IMR-90 (cell line): ENCODE results near the gene SLC15A1. TPM values are rescaled to one million over a fixed set of nuclear protein-coding genes. Genes with fewer than 3 reads are reported as not detected.

Experiments used
- ATAC-seq: fragments of 200-7000 bp; cut with Tn5 transposase; 2 replicates; pipeline ENCODE4 v1.9.1; 2020; ENCODE audit warnings: low read depth, mild to moderate bottlenecking, moderate library complexity
- BruUV-seq: library from RNA; stranded (reverse); fragments of 400-500 nt; replicated peaks from 2 replicates; lab custom pipeline; 2021; lab: Mats Ljungman, UMichigan
- CTCF ChIA-PET: fragments of 300-600 bp; formaldehyde crosslinking; extraction: SDS; loops from one replicate; lab custom pipeline; 2021; ENCODE audit warnings: antibody characterized with exemption; lab: Yijun Ruan, JAX
- POLR2A ChIA-PET: fragments of 300-600 bp; sonication (Branson Sonifier 250); formaldehyde crosslinking; loops from one replicate; lab custom pipeline; 2022; ENCODE audit warnings: antibody characterized with exemption; ENCODE audit not compliant: unreplicated experiment; lab: Charles Lee
- DNase-seq: peaks from one replicate; pipeline ENCODE4 v3.0.0; 2013
- H2AFZ ChIP-seq: replicated peaks from 2 replicates; pipeline ENCODE3; 2013; ENCODE audit warnings: low read length, mild to moderate bottlenecking; ENCODE audit not compliant: poor library complexity
- H2AK5ac ChIP-seq: 2 replicates; pipeline ENCODE4 v1.6.1; 2013; ENCODE audit warnings: low read depth, low read length, inconsistent platforms
- H2AK9ac ChIP-seq: replicated peaks from 2 replicates; pipeline ENCODE3; 2013; ENCODE audit warnings: mild to moderate bottlenecking, low read depth, low read length, moderate library complexity; ENCODE audit not compliant: poor library complexity
- H2BK120ac ChIP-seq: 2 replicates; pipeline ENCODE4 v1.6.1; 2013; ENCODE audit warnings: low read depth, low read length, inconsistent platforms
- H2BK15ac ChIP-seq: 3 replicates; pipeline ENCODE4 v1.6.1; 2013; ENCODE audit warnings: low read depth, low read length, inconsistent platforms
- H2BK20ac ChIP-seq: 2 replicates; pipeline ENCODE4 v1.6.1; 2013; ENCODE audit warnings: low read depth, mild to moderate bottlenecking, inconsistent platforms, low read length, moderate library complexity
- H2BK5ac ChIP-seq: 2 replicates; pipeline ENCODE4 v1.6.1; 2013; ENCODE audit warnings: mild to moderate bottlenecking, low read depth, low read length, inconsistent platforms; ENCODE audit not compliant: poor library complexity, severe bottlenecking
- H3K14ac ChIP-seq: replicated peaks from 2 replicates; pipeline ENCODE4 v1.6.1; 2013; ENCODE audit warnings: low read depth, low read length, inconsistent platforms
- H3K18ac ChIP-seq: 2 replicates; pipeline ENCODE4 v1.6.1; 2013; ENCODE audit warnings: low read depth, low read length, control low read depth
- H3K23ac ChIP-seq: 2 replicates; pipeline ENCODE4 v1.6.1; 2013; ENCODE audit warnings: low read depth, low read length, inconsistent platforms
- H3K27ac ChIP-seq: 2 replicates; pipeline ENCODE4 v1.5.1; 2013; ENCODE audit warnings: mild to moderate bottlenecking, control low read depth, low read length; ENCODE audit not compliant: insufficient read depth
- H3K27me3 ChIP-seq: 2 replicates; pipeline ENCODE4 v1.6.1; 2013; ENCODE audit warnings: low read length; ENCODE audit not compliant: control insufficient read depth, insufficient read depth
- H3K36me3 ChIP-seq: 2 replicates; pipeline ENCODE4 v1.6.1; 2013; ENCODE audit warnings: low read length, mixed read lengths; ENCODE audit not compliant: control insufficient read depth, insufficient read depth
- H3K4ac ChIP-seq: 2 replicates; pipeline ENCODE4 v1.6.1; 2013; ENCODE audit warnings: low read depth, low read length, inconsistent platforms
- H3K4me1 ChIP-seq: 2 replicates; pipeline ENCODE4 v1.6.1; 2013; ENCODE audit warnings: low read length, mixed read lengths; ENCODE audit not compliant: control insufficient read depth, insufficient read depth
- H3K4me2 ChIP-seq: 2 replicates; pipeline ENCODE4 v1.6.1; 2013; ENCODE audit warnings: low read depth, mild to moderate bottlenecking, control low read depth, low read length, moderate library complexity
- H3K4me3 ChIP-seq: 2 replicates; pipeline ENCODE4 v1.5.1; 2013; ENCODE audit warnings: low read depth, mild to moderate bottlenecking, control low read depth, low read length, moderate library complexity; ENCODE audit not compliant: insufficient read depth
- H3K56ac ChIP-seq: 2 replicates; pipeline ENCODE4 v1.6.1; 2013; ENCODE audit warnings: low read length, inconsistent platforms; ENCODE audit not compliant: insufficient read depth; ENCODE audit errors: extremely low read depth
- H3K79me1 ChIP-seq, 2 experiments: 2 replicates each; pipeline ENCODE4 v1.6.1; 2013; ENCODE audit warnings: low read length in 2 of 2, inconsistent platforms in 1 of 2, low read depth in 1 of 2
- H3K9ac ChIP-seq: 2 replicates; pipeline ENCODE4 v1.6.1; 2013; ENCODE audit warnings: low read depth, low read length, control low read depth
- H3K9me1 ChIP-seq: 2 replicates; pipeline ENCODE4 v1.6.1; 2013; ENCODE audit warnings: low read length, inconsistent platforms; ENCODE audit not compliant: insufficient read depth
- H3K9me3 ChIP-seq: 2 replicates; pipeline ENCODE4 v1.6.1; 2013; ENCODE audit warnings: low read length; ENCODE audit not compliant: control insufficient read depth, insufficient read depth
- H4K20me1 ChIP-seq: 2 replicates; pipeline ENCODE4 v1.6.1; 2013; ENCODE audit warnings: low read length, inconsistent platforms; ENCODE audit not compliant: insufficient read depth
- H4K5ac ChIP-seq: 2 replicates; pipeline ENCODE4 v1.6.1; 2013; ENCODE audit warnings: mild to moderate bottlenecking, low read depth, low read length, control low read depth
- H4K8ac ChIP-seq, 2 experiments: 2 replicates each; pipeline ENCODE4 v1.6.1; 2013; ENCODE audit warnings: low read depth in 2 of 2, low read length in 2 of 2, control low read depth in 1 of 2, inconsistent platforms in 1 of 2
- H4K91ac ChIP-seq: 2 replicates; pipeline ENCODE4 v1.6.1; 2013; ENCODE audit warnings: low read depth, low read length, inconsistent platforms; ENCODE audit not compliant: insufficient read depth
- BHLHE40 ChIP-seq: fragments of 150-350 bp; IDR thresholded peaks from 2 replicates; pipeline ENCODE4 v1.6.1; 2016; ENCODE audit warnings: mild to moderate bottlenecking, low read depth, low read length
- CEBPB ChIP-seq: IDR thresholded peaks from 2 replicates; pipeline ENCODE4 v1.6.1; 2012; ENCODE audit warnings: low read depth, low read length, improper control_type of control experiment
- FOS ChIP-seq: fragments of 150-350 bp; IDR thresholded peaks from 2 replicates; pipeline ENCODE4 v1.6.1; 2016; ENCODE audit warnings: low read depth, low read length
- MAFK ChIP-seq: IDR thresholded peaks from 2 replicates; pipeline ENCODE4 v1.6.1; 2012; ENCODE audit warnings: low read depth, low read length, improper control_type of control experiment
- MAZ ChIP-seq: IDR thresholded peaks from 2 replicates; pipeline ENCODE4 v1.6.1; 2012; ENCODE audit warnings: low read depth, mild to moderate bottlenecking, low read length, improper control_type of control experiment, moderate library complexity, borderline replicate concordance
- MXI1 ChIP-seq: IDR thresholded peaks from 2 replicates; pipeline ENCODE4 v1.6.1; 2012; ENCODE audit warnings: low read depth, mild to moderate bottlenecking, low read length, moderate library complexity, borderline replicate concordance
- NFE2L2 ChIP-seq: fragments of 150-350 bp; IDR thresholded peaks from 2 replicates; pipeline ENCODE4 v1.6.1; 2016; ENCODE audit warnings: low read depth, mild to moderate bottlenecking, low read length
- POLR2A ChIP-seq: IDR thresholded peaks from 2 replicates; pipeline ENCODE4 v1.6.1; 2012; ENCODE audit warnings: mild to moderate bottlenecking, low read depth, low read length
- RAD21 ChIP-seq: IDR thresholded peaks from 2 replicates; pipeline ENCODE4 v1.6.1; 2012; ENCODE audit warnings: low read length, improper control_type of control experiment
- RCOR1 ChIP-seq: IDR thresholded peaks from 2 replicates; pipeline ENCODE4 v1.6.1; 2012; ENCODE audit warnings: mild to moderate bottlenecking, low read length, improper control_type of control experiment; ENCODE audit not compliant: insufficient replicate concordance
- RFX5 ChIP-seq: IDR thresholded peaks from 2 replicates; pipeline ENCODE4 v1.8.0; 2012; ENCODE audit warnings: low read depth, mild to moderate bottlenecking, low read length, moderate library complexity
- SMC3 ChIP-seq: fragments of 150-350 bp; IDR thresholded peaks from 2 replicates; pipeline ENCODE4 v1.6.1; 2016; ENCODE audit warnings: low read depth, mild to moderate bottlenecking, antibody characterized with exemption, low read length, moderate library complexity
- WGBS, 2 experiments: methylation state at CpG; one replicate each; pipeline versions ENCODE4 v1.1.5 to v1.1.7; 2013; ENCODE audit warnings: missing lambda C conversion rate in 2 of 2; ENCODE audit not compliant: insufficient read length in 1 of 2; ENCODE audit errors: extremely low coverage in 2 of 2; 5-methylcytosine and 5-hydroxymethylcytosine counted together
- dilution Hi-C: fragments of 300-500 bp; cut with HindIII; formaldehyde crosslinking; loops from one replicate; pipeline ENCODE4 v1.14.3; 2018; ENCODE audit warnings: low sequenced_read_pairs; ENCODE audit not compliant: unreplicated experiment
- in situ Hi-C: fragments of 300-500 bp; cut with MboI; formaldehyde crosslinking; loops from 3 replicates; pipeline ENCODE4 v1.14.3; 2019; ENCODE audit warnings: low sequenced_read_pairs, inconsistent platforms, mixed read lengths
- intact Hi-C: fragments of 100-400 bp; cut with micrococcal nuclease; formaldehyde crosslinking; loops from 2 replicates; pipeline ENCODE4 v1.10.0; 2022
- polyA plus RNA-seq, 3 experiments: library from polyadenylated mRNA; depleted of rRNA; stranded (reverse); fragments of >200 nt; gene quantifications; 2 replicates each; pipeline ENCODE4 v1.2.3, GENCODE V29; 2012; ENCODE audit warnings: low replicate concordance in 1 of 3
- total RNA-seq: library from RNA; depleted of rRNA; stranded (reverse); fragments of >200 nt; gene quantifications from 2 replicates; pipeline ENCODE4 v1.2.3, GENCODE V29; 2012
- TF ChIP-seq, protein P1 (sequence below): fragments of 150-350 bp; IDR thresholded peaks from 2 replicates; pipeline ENCODE4 v1.6.1; 2016; ENCODE audit warnings: low read depth, mild to moderate bottlenecking, low read length, moderate library complexity, borderline replicate concordance
- TF ChIP-seq, protein P2 (sequence below): conservative IDR thresholded peaks from 2 replicates; pipeline ENCODE4 v1.5.1; 2012; ENCODE audit warnings: mild to moderate bottlenecking, low read depth, low read length, improper control_type of control experiment
- TF ChIP-seq, protein P3 (sequence below): fragments of 150-350 bp; IDR thresholded peaks from 2 replicates; pipeline ENCODE4 v1.6.1; 2017; ENCODE audit warnings: mild to moderate bottlenecking, antibody characterized with exemption, low read length, low read depth

SLC15A1 gene
- total and polyA plus RNA-seq, 2 of the 4 experiments (the other 2 are of a cell fraction) = not detected

DNA sequence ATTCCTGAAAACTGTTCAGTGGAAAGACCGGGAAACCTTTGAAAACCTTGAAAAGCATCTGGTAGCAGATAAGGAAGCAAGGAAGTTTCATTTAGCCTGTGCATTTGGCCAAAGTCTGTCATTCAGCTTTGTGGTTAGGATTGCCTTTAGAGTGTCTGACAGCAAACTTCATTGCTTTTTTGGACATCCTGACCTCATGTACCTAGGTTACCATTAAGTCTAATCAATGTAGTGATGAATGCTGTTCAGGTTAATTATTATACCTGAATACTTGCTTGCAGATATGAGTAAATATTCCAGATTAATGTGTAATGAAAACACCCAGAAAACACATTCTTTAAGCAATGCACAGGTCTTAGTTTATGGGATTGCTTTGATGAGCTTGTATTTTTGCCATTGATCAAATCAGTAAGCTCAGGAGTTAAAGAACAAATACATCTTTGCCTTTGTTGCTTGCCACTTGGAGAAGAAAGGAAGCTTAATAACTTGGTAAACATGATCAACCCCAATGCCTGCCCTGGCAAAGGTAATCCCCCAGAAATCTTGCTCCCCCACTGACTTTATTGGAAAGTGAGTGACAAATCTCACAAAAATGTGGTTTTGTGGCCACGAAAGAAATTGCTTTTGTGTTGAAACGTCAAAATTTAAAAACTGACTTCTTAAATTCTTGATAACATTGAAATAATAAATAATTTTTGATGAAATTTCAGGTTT is 87.4 kb downstream of the SLC15A1 start:
- Histone ChIP-seq H3K14ac (no peak overlapping the region), H3K4me2 (no peak overlapping the region), H3K9ac (no peak overlapping the region), H2AK5ac (no peak overlapping the region), H2AK9ac (no peak overlapping the region), H3K23ac (no peak overlapping the region), H2BK120ac (no peak overlapping the region), H3K18ac (no peak overlapping the region), H3K36me3 (no peaks in the 10 kb centered on the region), H3K27ac (no peak overlapping the region), H3K4ac (no peak overlapping the region), H3K9me1 (no peaks in the 10 kb centered on the region), H4K20me1 (no peaks in the 10 kb centered on the region), H3K27me3 (peaks cover 12% of the 10 kb centered on the region), H3K4me1 (no peaks in the 10 kb centered on the region), H2BK20ac (no peak overlapping the region), H2BK15ac (no peak overlapping the region), H3K56ac (no peak overlapping the region), H4K91ac (no peak overlapping the region), H2AFZ (no peak overlapping the region), H2BK5ac (no peak overlapping the region), H3K4me3 (no peak overlapping the region), H3K79me1 (no peaks in the 10 kb centered on the region), H4K5ac (no peak overlapping the region), H3K9me3 (no peaks in the 10 kb centered on the region), H4K8ac (no peak overlapping the region)
- POLR2A ChIA-PET = interaction anchor here (0.6 kb wide), 1 partner anchor 189 kb away, joined by 3 read pairs; no protein-coding TSS in a partner anchor
- DNase-seq (no peak), ATAC-seq (no peak)
- BruUV-seq = no TSS peak
- CTCF ChIA-PET = interaction anchor here (0.7 to 1.0 kb wide), 2 partner anchors 12 to 97 kb away, joined by 3 read pairs; no protein-coding TSS in a partner anchor
- dilution Hi-C loops (loop anchor here (25.0 kb wide), 1 partner anchor 203 kb away; no protein-coding TSS in a partner anchor), intact Hi-C loops (no loop called here), in situ Hi-C loops (loop anchor here (25.0 kb wide), 2 partner anchors 528 to 803 kb away; partner anchors contain the start of gene FARP1)
- 100% methylated on average over 1 of the region's 3 CpGs; no CpG with 5 or more reads in 1 of the 2 experiments for WGBS, 2 experiments
- TF ChIP-seq CEBPB = no peak
- TF ChIP-seq, protein P1, sequence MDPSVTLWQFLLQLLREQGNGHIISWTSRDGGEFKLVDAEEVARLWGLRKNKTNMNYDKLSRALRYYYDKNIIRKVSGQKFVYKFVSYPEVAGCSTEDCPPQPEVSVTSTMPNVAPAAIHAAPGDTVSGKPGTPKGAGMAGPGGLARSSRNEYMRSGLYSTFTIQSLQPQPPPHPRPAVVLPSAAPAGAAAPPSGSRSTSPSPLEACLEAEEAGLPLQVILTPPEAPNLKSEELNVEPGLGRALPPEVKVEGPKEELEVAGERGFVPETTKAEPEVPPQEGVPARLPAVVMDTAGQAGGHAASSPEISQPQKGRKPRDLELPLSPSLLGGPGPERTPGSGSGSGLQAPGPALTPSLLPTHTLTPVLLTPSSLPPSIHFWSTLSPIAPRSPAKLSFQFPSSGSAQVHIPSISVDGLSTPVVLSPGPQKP = no peak
- no peak for TF ChIP-seq BHLHE40
- no peak for TF ChIP-seq MXI1
- TF ChIP-seq, protein P2, sequence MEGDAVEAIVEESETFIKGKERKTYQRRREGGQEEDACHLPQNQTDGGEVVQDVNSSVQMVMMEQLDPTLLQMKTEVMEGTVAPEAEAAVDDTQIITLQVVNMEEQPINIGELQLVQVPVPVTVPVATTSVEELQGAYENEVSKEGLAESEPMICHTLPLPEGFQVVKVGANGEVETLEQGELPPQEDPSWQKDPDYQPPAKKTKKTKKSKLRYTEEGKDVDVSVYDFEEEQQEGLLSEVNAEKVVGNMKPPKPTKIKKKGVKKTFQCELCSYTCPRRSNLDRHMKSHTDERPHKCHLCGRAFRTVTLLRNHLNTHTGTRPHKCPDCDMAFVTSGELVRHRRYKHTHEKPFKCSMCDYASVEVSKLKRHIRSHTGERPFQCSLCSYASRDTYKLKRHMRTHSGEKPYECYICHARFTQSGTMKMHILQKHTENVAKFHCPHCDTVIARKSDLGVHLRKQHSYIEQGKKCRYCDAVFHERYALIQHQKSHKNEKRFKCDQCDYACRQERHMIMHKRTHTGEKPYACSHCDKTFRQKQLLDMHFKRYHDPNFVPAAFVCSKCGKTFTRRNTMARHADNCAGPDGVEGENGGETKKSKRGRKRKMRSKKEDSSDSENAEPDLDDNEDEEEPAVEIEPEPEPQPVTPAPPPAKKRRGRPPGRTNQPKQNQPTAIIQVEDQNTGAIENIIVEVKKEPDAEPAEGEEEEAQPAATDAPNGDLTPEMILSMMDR = no peak
- no peak for TF ChIP-seq MAZ
- TF ChIP-seq SMC3 = no peak
- no peak for TF ChIP-seq MAFK
- TF ChIP-seq, protein P3, sequence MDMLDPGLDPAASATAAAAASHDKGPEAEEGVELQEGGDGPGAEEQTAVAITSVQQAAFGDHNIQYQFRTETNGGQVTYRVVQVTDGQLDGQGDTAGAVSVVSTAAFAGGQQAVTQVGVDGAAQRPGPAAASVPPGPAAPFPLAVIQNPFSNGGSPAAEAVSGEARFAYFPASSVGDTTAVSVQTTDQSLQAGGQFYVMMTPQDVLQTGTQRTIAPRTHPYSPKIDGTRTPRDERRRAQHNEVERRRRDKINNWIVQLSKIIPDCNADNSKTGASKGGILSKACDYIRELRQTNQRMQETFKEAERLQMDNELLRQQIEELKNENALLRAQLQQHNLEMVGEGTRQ = no peak
- no peak for TF ChIP-seq RCOR1
- TF ChIP-seq POLR2A = no peak
- no peak for TF ChIP-seq FOS
- TF ChIP-seq RFX5 = no peak
- no peak for TF ChIP-seq NFE2L2
- no peak for TF ChIP-seq RAD21
